HG03432 (cell line): ENCODE data around the gene SNRPE.
"Not testable (repeated sequence)": the region's sequence is repeated elsewhere in the genome, so short reads cannot be mapped to it uniquely, and the experiment has no call there.

Experiments used
- ATAC-seq: cut with Tn5 transposase; IDR thresholded peaks from one replicate; pipeline ENCODE4 v1.9.1; 2021; ENCODE audit warnings: mild to moderate bottlenecking, moderate library complexity; ENCODE audit not compliant: unreplicated experiment

The SNRPE gene

GRCh38 chr1:203861379-203862184 lies at the start of gene SNRPE:
SNRPE (plus strand) TSS chr1:203861599; CDS start chr1:203861660, 61 bp downstream.
- peak; percentile 96 for ATAC-seq

- ATAC-seq = no peak
Observed at GRCh38 chr1:203813581-203814341, 47.6 kb upstream of the SNRPE start.

GRCh38 chr1:203818399-203818798 lies 43.0 kb upstream of the SNRPE start:
- ATAC-seq = no peak

GRCh38 chr1:203823306-203823705 lies 38.1 kb upstream of the SNRPE start:
- ATAC-seq = no peak

GRCh38 chr1:203826175-203826574 lies 35.2 kb upstream of the SNRPE start:
- ATAC-seq = no peak

- ATAC-seq = no peak
Observed at GRCh38 chr1:203828002-203828401, 33.4 kb upstream of the SNRPE start.

- ATAC-seq = no peak
Observed at GRCh38 chr1:203828503-203828902, 32.9 kb upstream of the SNRPE start.

- not testable (repeated sequence) for ATAC-seq
Observed at GRCh38 chr1:203829247-203829646, 32.2 kb upstream of the SNRPE start.

- no peak for ATAC-seq
Observed at GRCh38 chr1:203835476-203835875, 25.9 kb upstream of the SNRPE start.

GRCh38 chr1:203839081-203839480 lies 22.3 kb upstream of the SNRPE start:
- ATAC-seq = no peak

GRCh38 chr1:203840208-203840808 lies 21.1 kb upstream of the SNRPE start:
- no peak for ATAC-seq

- ATAC-seq = no peak
Observed at GRCh38 chr1:203842559-203842876, 18.9 kb upstream of the SNRPE start.

GRCh38 chr1:203843435-203843834 lies 18.0 kb upstream of the SNRPE start:
- ATAC-seq = no peak

- ATAC-seq = not testable (repeated sequence)
Observed at GRCh38 chr1:203853112-203853511, 8.3 kb upstream of the SNRPE start.

GRCh38 chr1:203858055-203858454 lies 3.3 kb upstream of the SNRPE start:
- ATAC-seq = no peak

- no peak for ATAC-seq
Observed at GRCh38 chr1:203858975-203859374, 2.4 kb upstream of the SNRPE start.

- no peak for ATAC-seq
Observed at GRCh38 chr1:203860396-203861025, 888 bp upstream of the SNRPE start.

GRCh38 chr1:203867802-203868201 lies 6.4 kb downstream of the SNRPE start:
- no peak for ATAC-seq

GRCh38 chr1:203870245-203870644 lies 8.8 kb downstream of the SNRPE start:
- no peak for ATAC-seq

GRCh38 chr1:203871114-203871880 lies 9.9 kb downstream of the SNRPE start:
- no peak for ATAC-seq

- ATAC-seq = no peak
Observed at GRCh38 chr1:203873094-203873493, 11.7 kb downstream of the SNRPE start.
